HCT116 (cell line): ENCODE results near the gene CEP72. TPM values are rescaled to one million over a fixed set of nuclear protein-coding genes. Genes with fewer than 3 reads are reported as not detected.

Source experiments
- ATAC-seq: fragments of 200-7000 bp; cut with Tn5 transposase; 2 replicates; pipeline ENCODE4 v1.9.1; 2020; ENCODE audit warnings: mild to moderate bottlenecking, moderate library complexity
- BruUV-seq: library from RNA; stranded (reverse); fragments of 400-500 nt; replicated peaks from 2 replicates; lab custom pipeline; 2021; lab: Mats Ljungman, UMichigan
- CTCF ChIA-PET: fragments of 300-600 bp; sonication (Branson Sonifier 250); formaldehyde crosslinking; loops from one replicate; lab custom pipeline; 2021; ENCODE audit warnings: antibody characterized with exemption; lab: Charles Lee
- POLR2A ChIA-PET: fragments of 300-600, 350-600 bp; sonication (Branson Sonifier 250); formaldehyde crosslinking; loops from one replicate; lab custom pipeline; 2021; ENCODE audit warnings: antibody characterized with exemption; lab: Charles Lee
- RAD21 ChIA-PET, 2 experiments: fragments of 300-600 bp; sonication (Branson Sonifier 250); formaldehyde crosslinking; loops; one replicate each; lab custom pipeline; 2023; ENCODE audit warnings: low total read pairs in 2 of 2; ENCODE audit not compliant: uncharacterized antibody in 2 of 2, unreplicated experiment in 2 of 2, low non-redundant PET in 1 of 2; lab: Charles Lee
- DNase-seq: peaks from one replicate; pipeline ENCODE4 v3.0.0-alpha.2; 2010; ENCODE audit warnings: low read depth, low spot score
- H2AFZ ChIP-seq: fragments of 200-600 bp; shearing (Covaris generic), sonication (generic); 2 replicates; pipeline ENCODE4 v1.6.1; 2017; ENCODE audit warnings: low read depth, mixed run types, mixed read lengths, antibody characterized with exemption, low read length; ENCODE audit not compliant: poor library complexity, severe bottlenecking
- H3K27ac ChIP-seq: 2 replicates; pipeline ENCODE4 v1.5.1; 2012; ENCODE audit warnings: low read depth, low read length
- H3K27me3 ChIP-seq: fragments of 200-600 bp; sonication (generic); 2 replicates; pipeline ENCODE4 v1.6.1; 2016; ENCODE audit warnings: mixed run types, low read length, mixed read lengths; ENCODE audit not compliant: insufficient read depth
- H3K36me3 ChIP-seq, 2 experiments: fragments of 200-500 bp in 1 of 2; fragments of 200-600 bp in 1 of 2; sonication (Bioruptor generic) in 1 of 2; sonication (generic) in 1 of 2; 2 replicates each; pipeline versions ENCODE4 v1.5.1 to v1.6.1; 2014 to 2016; ENCODE audit warnings: low read length in 2 of 2, inconsistent platforms in 1 of 2, mixed read lengths in 1 of 2, mixed run types in 1 of 2; ENCODE audit not compliant: insufficient read depth in 2 of 2, control insufficient read depth in 1 of 2
- H3K4me1 ChIP-seq, 2 experiments: fragments of 200-600 bp in 1 of 2; sonication (generic) in 1 of 2; 2 replicates each; pipeline versions ENCODE4 v1.5.1 to v1.6.1; 2012 to 2017; ENCODE audit warnings: low read length in 2 of 2, inconsistent platforms in 1 of 2, mild to moderate bottlenecking in 1 of 2, mixed read lengths in 1 of 2, mixed run types in 1 of 2, moderate library complexity in 1 of 2; ENCODE audit not compliant: insufficient read depth in 2 of 2, control insufficient read depth in 1 of 2
- H3K4me2 ChIP-seq: fragments of 200-600 bp; sonication (generic); 2 replicates; pipeline ENCODE4 v1.6.1; 2017; ENCODE audit warnings: mixed run types, low read length, mixed read lengths
- H3K4me3 ChIP-seq, 2 experiments: fragments of 200-600 bp in 1 of 2; sonication (generic) in 1 of 2; replicated peaks in 1 of 2; 2 replicates each; pipeline ENCODE4 v1.5.1; 2011 to 2016; ENCODE audit warnings: low read length in 2 of 2, control low read depth in 1 of 2, low read depth in 1 of 2, mild to moderate bottlenecking in 1 of 2, mixed read lengths in 1 of 2, mixed run types in 1 of 2
- H3K79me2 ChIP-seq: fragments of 200-600 bp; sonication (generic); 2 replicates; pipeline ENCODE4 v1.6.1; 2017; ENCODE audit warnings: mild to moderate bottlenecking, mixed run types, low read length, moderate library complexity, mixed read lengths; ENCODE audit not compliant: insufficient read depth
- H3K9ac ChIP-seq: fragments of 200-600 bp; sonication (generic); 2 replicates; pipeline ENCODE4 v1.6.1; 2016; ENCODE audit warnings: low read length, mixed read lengths
- H3K9me2 ChIP-seq: fragments of 200-600 bp; sonication (generic), shearing (Covaris generic); 2 replicates; pipeline ENCODE4 v1.6.1; 2017; ENCODE audit warnings: mixed run types, mild to moderate bottlenecking, moderate library complexity; ENCODE audit not compliant: insufficient read depth
- H3K9me3 ChIP-seq, 2 experiments: fragments of 200-500 bp in 1 of 2; fragments of 200-600 bp in 1 of 2; sonication (Bioruptor generic) in 1 of 2; sonication (generic) in 1 of 2; 2 replicates each; pipeline ENCODE4 v1.6.1; 2014 to 2017; ENCODE audit warnings: low read length in 2 of 2, mixed read lengths in 2 of 2, inconsistent platforms in 1 of 2, low read depth in 1 of 2, mild to moderate bottlenecking in 1 of 2, mixed run types in 1 of 2, moderate library complexity in 1 of 2; ENCODE audit not compliant: control insufficient read depth in 1 of 2, insufficient read depth in 1 of 2
- H4K20me1 ChIP-seq: fragments of 200-600 bp; sonication (generic), shearing (Covaris generic); 2 replicates; pipeline ENCODE4 v1.6.1; 2017; ENCODE audit warnings: mixed run types, mild to moderate bottlenecking, moderate library complexity; ENCODE audit not compliant: insufficient read depth
- CBX3 ChIP-seq: IDR thresholded peaks from 2 replicates; pipeline ENCODE4 v1.6.1; 2012; ENCODE audit warnings: low read depth
- CEBPB ChIP-seq: IDR thresholded peaks from 2 replicates; pipeline ENCODE4 v1.6.1; 2012; ENCODE audit warnings: low read depth
- EGR1 ChIP-seq: IDR thresholded peaks from 2 replicates; pipeline ENCODE4 v1.6.1; 2012; ENCODE audit warnings: low read depth
- FOSL1 ChIP-seq: IDR thresholded peaks from 2 replicates; pipeline ENCODE4 v1.6.1; 2012; ENCODE audit warnings: low read depth
- JUND ChIP-seq: IDR thresholded peaks from 2 replicates; pipeline ENCODE4 v1.6.1; 2012
- POLR2A ChIP-seq: IDR thresholded peaks from 2 replicates; pipeline ENCODE4 v1.7.0; 2011; ENCODE audit warnings: borderline replicate concordance; ENCODE audit not compliant: insufficient read depth, insufficient read length; ENCODE audit errors: extremely low read depth
- POLR2AphosphoS5 ChIP-seq: IDR thresholded peaks from 2 replicates; pipeline ENCODE4 v1.6.1; 2011; ENCODE audit warnings: mild to moderate bottlenecking, low read depth, low read length, moderate library complexity
- SIN3A ChIP-seq: IDR thresholded peaks from 2 replicates; pipeline ENCODE4 v1.6.1; 2012; ENCODE audit warnings: low read depth
- SRF ChIP-seq: IDR thresholded peaks from 2 replicates; pipeline ENCODE4 v1.6.1; 2012; ENCODE audit warnings: low read depth
- TCF7L2 ChIP-seq: IDR thresholded peaks from 2 replicates; pipeline ENCODE4 v1.7.0; 2011; ENCODE audit warnings: borderline replicate concordance, inconsistent platforms; ENCODE audit not compliant: insufficient read depth, insufficient read length; ENCODE audit errors: extremely low read depth
- YY1 ChIP-seq: IDR thresholded peaks from 2 replicates; pipeline ENCODE4 v1.6.1; 2011; ENCODE audit warnings: low read length, low read depth, moderate library complexity, mild to moderate bottlenecking; ENCODE audit not compliant: insufficient replicate concordance; ENCODE audit errors: extremely low read depth
- intact Hi-C: fragments of 100-400 bp; cut with micrococcal nuclease; formaldehyde crosslinking; loops from 2 replicates; pipeline ENCODE4 v1.10.0; 2022
- total RNA-seq: library from RNA; stranded (reverse); gene quantifications from one replicate; pipeline ENCODE4 v1.2.1, GENCODE V29; 2021; ENCODE audit not compliant: unreplicated experiment
- TF ChIP-seq, protein P1 (sequence below): IDR thresholded peaks from 2 replicates; pipeline ENCODE4 v1.6.1; 2012
- TF ChIP-seq, protein P2 (sequence below): IDR thresholded peaks from 2 replicates; pipeline ENCODE4 v1.6.1; 2012; ENCODE audit warnings: low read depth
- TF ChIP-seq, protein P3 (sequence below): IDR thresholded peaks from 2 replicates; pipeline ENCODE4 v1.6.1; 2012
- TF ChIP-seq, protein P4 (sequence below), 3 experiments: fragments of 200-600 bp in 1 of 3; sonication (generic) in 1 of 3; IDR thresholded peaks in 2 of 3; conservative IDR thresholded peaks in 1 of 3; 2 replicates each; pipeline ENCODE4 v1.5.1; 2012 to 2017; ENCODE audit warnings: low read depth in 2 of 3, low read length in 2 of 3, antibody characterized with exemption in 1 of 3, borderline replicate concordance in 1 of 3, control low read depth in 1 of 3, mild to moderate bottlenecking in 1 of 3, mixed read lengths in 1 of 3, mixed run types in 1 of 3, moderate library complexity in 1 of 3; ENCODE audit not compliant: insufficient read depth in 1 of 3

CEP72 gene
- total RNA-seq, 1 experiment from 2014 or later, result 25.6 TPM

DNA sequence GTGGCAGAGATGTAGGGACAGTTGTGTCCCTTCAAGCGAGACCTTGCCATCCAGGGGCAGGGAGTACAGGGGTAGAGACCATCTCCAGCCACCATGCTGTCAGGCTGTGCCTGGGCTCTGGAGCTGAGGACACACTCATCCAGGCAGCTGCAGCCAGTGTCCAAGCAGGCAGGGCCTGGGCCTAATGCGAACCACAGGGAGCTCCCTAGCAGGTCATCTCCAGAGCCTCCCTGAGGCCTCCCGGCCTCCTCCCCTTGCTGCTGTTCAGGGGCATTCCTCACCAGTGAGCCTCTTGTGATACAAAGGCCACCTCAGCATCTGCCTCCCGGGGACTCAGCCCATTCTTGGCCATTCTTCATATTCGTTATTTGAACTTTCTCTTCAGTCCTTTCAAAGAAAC is 46.0 kb downstream of the CEP72 start (continued):
- TF ChIP-seq, protein P1, sequence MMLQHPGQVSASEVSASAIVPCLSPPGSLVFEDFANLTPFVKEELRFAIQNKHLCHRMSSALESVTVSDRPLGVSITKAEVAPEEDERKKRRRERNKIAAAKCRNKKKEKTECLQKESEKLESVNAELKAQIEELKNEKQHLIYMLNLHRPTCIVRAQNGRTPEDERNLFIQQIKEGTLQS, result no peak
- TF ChIP-seq, protein P2, sequence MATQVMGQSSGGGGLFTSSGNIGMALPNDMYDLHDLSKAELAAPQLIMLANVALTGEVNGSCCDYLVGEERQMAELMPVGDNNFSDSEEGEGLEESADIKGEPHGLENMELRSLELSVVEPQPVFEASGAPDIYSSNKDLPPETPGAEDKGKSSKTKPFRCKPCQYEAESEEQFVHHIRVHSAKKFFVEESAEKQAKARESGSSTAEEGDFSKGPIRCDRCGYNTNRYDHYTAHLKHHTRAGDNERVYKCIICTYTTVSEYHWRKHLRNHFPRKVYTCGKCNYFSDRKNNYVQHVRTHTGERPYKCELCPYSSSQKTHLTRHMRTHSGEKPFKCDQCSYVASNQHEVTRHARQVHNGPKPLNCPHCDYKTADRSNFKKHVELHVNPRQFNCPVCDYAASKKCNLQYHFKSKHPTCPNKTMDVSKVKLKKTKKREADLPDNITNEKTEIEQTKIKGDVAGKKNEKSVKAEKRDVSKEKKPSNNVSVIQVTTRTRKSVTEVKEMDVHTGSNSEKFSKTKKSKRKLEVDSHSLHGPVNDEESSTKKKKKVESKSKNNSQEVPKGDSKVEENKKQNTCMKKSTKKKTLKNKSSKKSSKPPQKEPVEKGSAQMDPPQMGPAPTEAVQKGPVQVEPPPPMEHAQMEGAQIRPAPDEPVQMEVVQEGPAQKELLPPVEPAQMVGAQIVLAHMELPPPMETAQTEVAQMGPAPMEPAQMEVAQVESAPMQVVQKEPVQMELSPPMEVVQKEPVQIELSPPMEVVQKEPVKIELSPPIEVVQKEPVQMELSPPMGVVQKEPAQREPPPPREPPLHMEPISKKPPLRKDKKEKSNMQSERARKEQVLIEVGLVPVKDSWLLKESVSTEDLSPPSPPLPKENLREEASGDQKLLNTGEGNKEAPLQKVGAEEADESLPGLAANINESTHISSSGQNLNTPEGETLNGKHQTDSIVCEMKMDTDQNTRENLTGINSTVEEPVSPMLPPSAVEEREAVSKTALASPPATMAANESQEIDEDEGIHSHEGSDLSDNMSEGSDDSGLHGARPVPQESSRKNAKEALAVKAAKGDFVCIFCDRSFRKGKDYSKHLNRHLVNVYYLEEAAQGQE, result no peak
- TF ChIP-seq EGR1, result no peak
- TF ChIP-seq CBX3, result no peak
- no peak for TF ChIP-seq FOSL1
- TF ChIP-seq SIN3A, result no peak
- TF ChIP-seq, protein P3, sequence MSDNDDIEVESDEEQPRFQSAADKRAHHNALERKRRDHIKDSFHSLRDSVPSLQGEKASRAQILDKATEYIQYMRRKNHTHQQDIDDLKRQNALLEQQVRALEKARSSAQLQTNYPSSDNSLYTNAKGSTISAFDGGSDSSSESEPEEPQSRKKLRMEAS, result no peak

DNA sequence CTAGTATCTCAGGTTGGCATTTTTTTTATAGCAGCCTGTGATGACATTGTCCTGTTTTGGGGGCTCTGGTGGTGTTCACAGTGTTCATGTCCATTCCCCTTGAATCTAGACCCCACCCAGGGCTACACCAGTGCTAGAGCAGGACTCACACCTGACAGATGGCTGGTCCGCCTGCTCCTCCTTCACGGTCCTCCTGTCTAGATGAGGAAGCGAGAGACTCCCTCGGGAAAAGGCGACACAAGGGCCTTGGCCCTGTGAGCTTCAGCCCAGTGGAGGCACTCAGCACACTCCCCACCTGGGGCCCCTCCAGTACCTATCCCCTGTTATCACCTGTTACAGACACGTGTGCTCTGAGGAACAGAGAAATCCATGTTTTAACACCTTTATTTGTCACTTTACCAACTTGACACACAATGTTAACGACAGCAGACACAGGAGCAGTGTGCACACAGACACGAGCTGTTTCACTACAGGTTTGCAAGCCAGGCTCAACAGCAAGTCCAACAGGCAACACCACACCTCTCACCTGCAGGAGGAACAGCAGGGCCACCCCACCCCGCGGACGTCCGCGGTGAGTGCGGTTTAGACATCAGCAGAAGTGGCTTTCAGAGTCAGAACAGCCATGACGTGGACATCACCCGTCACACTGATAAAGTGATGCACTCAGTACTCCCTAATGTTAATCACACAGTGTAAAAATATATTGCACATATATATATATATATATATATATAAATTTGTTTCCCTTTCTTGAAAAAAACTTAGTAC is 47.5 kb downstream of the CEP72 start:
- Histone ChIP-seq H3K4me1 (peaks cover 9 to 28% of the 10 kb centered on the region in 2 experiments), H3K4me3 (no peak overlapping the region), H3K9me3 (no peaks in the 10 kb centered on the region), H2AFZ (no peak overlapping the region), H3K27me3 (no peaks in the 10 kb centered on the region), H3K9ac (no peak overlapping the region), H3K36me3 (peaks cover 9 to 32% of the 10 kb centered on the region in 2 experiments; a peak in 3 of 4 replicates), H3K79me2 (no peaks in the 10 kb centered on the region), H3K27ac (no peak overlapping the region), H3K9me2 (no peaks in the 10 kb centered on the region), H3K4me2 (no peak overlapping the region), H4K20me1 (no peaks in the 10 kb centered on the region)
- ChIA-PET RAD21 (no interaction called here), CTCF (no interaction called here), POLR2A (no interaction called here)
- ATAC-seq (no peak), DNase-seq (no peak)
- intact Hi-C loops, result no loop called here
- BruUV-seq, result no TSS peak
- TF ChIP-seq EGR1 (no peak), CEBPB (no peak), POLR2AphosphoS5 (no peak), SRF (no peak), FOSL1 (no peak), JUND (no peak), YY1 (no peak), SIN3A (no peak), TCF7L2 (no peak), POLR2A (no peak)
- TF ChIP-seq, protein P3, result no peak
- TF ChIP-seq, protein P4, sequence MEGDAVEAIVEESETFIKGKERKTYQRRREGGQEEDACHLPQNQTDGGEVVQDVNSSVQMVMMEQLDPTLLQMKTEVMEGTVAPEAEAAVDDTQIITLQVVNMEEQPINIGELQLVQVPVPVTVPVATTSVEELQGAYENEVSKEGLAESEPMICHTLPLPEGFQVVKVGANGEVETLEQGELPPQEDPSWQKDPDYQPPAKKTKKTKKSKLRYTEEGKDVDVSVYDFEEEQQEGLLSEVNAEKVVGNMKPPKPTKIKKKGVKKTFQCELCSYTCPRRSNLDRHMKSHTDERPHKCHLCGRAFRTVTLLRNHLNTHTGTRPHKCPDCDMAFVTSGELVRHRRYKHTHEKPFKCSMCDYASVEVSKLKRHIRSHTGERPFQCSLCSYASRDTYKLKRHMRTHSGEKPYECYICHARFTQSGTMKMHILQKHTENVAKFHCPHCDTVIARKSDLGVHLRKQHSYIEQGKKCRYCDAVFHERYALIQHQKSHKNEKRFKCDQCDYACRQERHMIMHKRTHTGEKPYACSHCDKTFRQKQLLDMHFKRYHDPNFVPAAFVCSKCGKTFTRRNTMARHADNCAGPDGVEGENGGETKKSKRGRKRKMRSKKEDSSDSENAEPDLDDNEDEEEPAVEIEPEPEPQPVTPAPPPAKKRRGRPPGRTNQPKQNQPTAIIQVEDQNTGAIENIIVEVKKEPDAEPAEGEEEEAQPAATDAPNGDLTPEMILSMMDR (IDR thresholded peaks at IDR 0.05 in 2 of 3, conservative IDR thresholded peaks at IDR 0.05 in 1 of 3; ENCODE audit: borderline replicate concordance in 1 of 3, insufficient read depth in 1 of 3, low read depth in 2 of 3, low read length in 2 of 3), result no peak
